HepG2 (cell line): Measurements from ENCODE around the gene RYR2.

Experiments used
- CEBPB ChIP-seq: IDR thresholded peaks from 2 replicates; pipeline ENCODE4 v1.6.1; 2011; ENCODE audit warnings: low read depth, low read length, improper control_type of control experiment, borderline replicate concordance
- CTCF ChIP-seq: sonication (generic); formaldehyde crosslinking; IDR thresholded peaks from 2 replicates; pipeline ENCODE4 v1.5.0; 2020; ENCODE audit warnings: mild to moderate bottlenecking, missing genetic modification reagents, moderate library complexity
- FOXC1 ChIP-seq: sonication (generic); formaldehyde crosslinking; IDR thresholded peaks from 2 replicates; pipeline ENCODE4 v1.8.0; 2022; ENCODE audit warnings: mild to moderate bottlenecking, missing genetic modification reagents, borderline replicate concordance
- FOXM1 ChIP-seq: sonication (generic); formaldehyde crosslinking; IDR thresholded peaks from 2 replicates; pipeline ENCODE4 v1.5.0; 2020; ENCODE audit warnings: missing genetic modification reagents
- HNRNPK ChIP-seq: fragments of 200-400 bp; formaldehyde crosslinking; IDR thresholded peaks from 2 replicates; pipeline ENCODE4 v1.6.1; 2018; ENCODE audit warnings: low read length, low read depth, moderate library complexity, mild to moderate bottlenecking; ENCODE audit not compliant: poor library complexity, severe bottlenecking
- HOMEZ ChIP-seq: IDR thresholded peaks from 2 replicates; pipeline ENCODE4 v1.6.1; 2016; ENCODE audit warnings: low read depth
- HOXD1 ChIP-seq: sonication (generic); formaldehyde crosslinking; IDR thresholded peaks from 2 replicates; pipeline ENCODE4 v1.5.0; 2020; ENCODE audit warnings: missing genetic modification reagents
- JUND ChIP-seq: sonication (generic); formaldehyde crosslinking; IDR thresholded peaks from 2 replicates; pipeline ENCODE4 v1.8.0; 2022; ENCODE audit warnings: mild to moderate bottlenecking, missing genetic modification reagents
- MAX ChIP-seq: IDR thresholded peaks from 2 replicates; pipeline ENCODE4 v1.6.1; 2012; ENCODE audit warnings: inconsistent platforms
- RFX5 ChIP-seq: IDR thresholded peaks from 2 replicates; pipeline ENCODE4 v1.6.1; 2011; ENCODE audit warnings: low read depth, low read length, improper control_type of control experiment
- TBP ChIP-seq: sonication (generic); formaldehyde crosslinking; IDR thresholded peaks from 2 replicates; pipeline ENCODE4 v1.5.0; 2020; ENCODE audit warnings: missing genetic modification reagents
- ZBTB44 ChIP-seq: sonication (generic); formaldehyde crosslinking; IDR thresholded peaks from 2 replicates; pipeline ENCODE4 v1.4.0; 2020; ENCODE audit warnings: missing genetic modification reagents
- ZKSCAN1 ChIP-seq: fragments of 150-350 bp; IDR thresholded peaks from 2 replicates; pipeline ENCODE4 v1.6.1; 2014; ENCODE audit warnings: low read length
- ZNF550 ChIP-seq: sonication (generic); formaldehyde crosslinking; IDR thresholded peaks from 2 replicates; pipeline ENCODE4 v1.4.0; 2020; ENCODE audit warnings: mild to moderate bottlenecking, missing genetic modification reagents, borderline replicate concordance

GRCh38 chr1:237341391-237341790 is 299.4 kb downstream of the RYR2 start:
- TF ChIP-seq FOXM1 (CRISPR knock-in tag), result no peak
- no peak for TF ChIP-seq CTCF
- TF ChIP-seq HNRNPK, result no peak
- TF ChIP-seq HOXD1 (CRISPR knock-in tag), result no peak
- no peak for TF ChIP-seq MAX
- no peak for TF ChIP-seq ZNF550
- TF ChIP-seq ZBTB44 (CRISPR knock-in tag), result no peak
- no peak for TF ChIP-seq HOMEZ (CRISPR knock-in tag)
- TF ChIP-seq FOXC1 (CRISPR knock-in tag), result no peak
- TF ChIP-seq TBP, result no peak
- TF ChIP-seq ZKSCAN1, result no peak
- TF ChIP-seq CEBPB, result no peak
- no peak for TF ChIP-seq RFX5
- no peak for TF ChIP-seq JUND (CRISPR knock-in tag)
